Skeletal muscle tissue (tissue), 4 donors: ENCODE results near the gene COQ8B. TPM values are rescaled to one million over a fixed set of nuclear protein-coding genes. Genes with fewer than 3 reads are reported as not detected.

ENCODE experiments used
- H3K27ac ChIP-seq: one replicate; pipeline ENCODE4 v1.7.0; 2013; ENCODE audit warnings: mild to moderate bottlenecking, low read depth, low read length, inconsistent platforms
- H3K27me3 ChIP-seq, 3 donors: one replicate each; pipeline ENCODE4 v1.7.0; 2013; ENCODE audit warnings: low read length in 3 of 3; ENCODE audit not compliant: control insufficient read depth in 3 of 3, insufficient read depth in 3 of 3
- H3K36me3 ChIP-seq, 3 donors: one replicate each; pipeline ENCODE4 v1.7.0; 2013; ENCODE audit warnings: low read length in 3 of 3; ENCODE audit not compliant: control insufficient read depth in 3 of 3, insufficient read depth in 3 of 3
- H3K4me1 ChIP-seq, 3 donors: one replicate each; pipeline ENCODE4 v1.7.0; 2013; ENCODE audit warnings: low read length in 3 of 3, mild to moderate bottlenecking in 3 of 3; ENCODE audit not compliant: control insufficient read depth in 3 of 3, insufficient read depth in 3 of 3
- H3K4me3 ChIP-seq, 3 donors: one replicate each; pipeline ENCODE4 v1.7.0; 2013; ENCODE audit warnings: low read length in 3 of 3
- H3K9ac ChIP-seq, 3 donors: one replicate each; pipeline ENCODE4 v1.7.0; 2013; ENCODE audit warnings: low read length in 3 of 3, mild to moderate bottlenecking in 3 of 3, moderate library complexity in 2 of 3, low read depth in 1 of 3
- H3K9me3 ChIP-seq, 3 donors: one replicate each; pipeline ENCODE4 v1.7.0; 2013; ENCODE audit warnings: low read length in 3 of 3; ENCODE audit not compliant: control insufficient read depth in 3 of 3
- total RNA-seq: library from RNA; depleted of rRNA; stranded (reverse); fragments of >200 nt; gene quantifications from one replicate; pipeline ENCODE4 v1.2.3, GENCODE V29; 2014
- donor health status: Osteomylitis.

COQ8B gene
- total RNA-seq, 1 donor from 2014 or later, result 19.3 TPM

GRCh38 chr19:40693896-40694295 is 22.8 kb downstream of the COQ8B start:
- H3K4me1 ChIP-seq, result peaks cover 15 to 26% (median 24%) of the 10 kb centered on the region in 3 donors
- no peak overlapping the region for H3K4me3 ChIP-seq
- no peak overlapping the region for H3K9ac ChIP-seq
- no peaks in the 10 kb centered on the region for H3K27me3 ChIP-seq
- no peaks in the 10 kb centered on the region for H3K9me3 ChIP-seq
- no peak overlapping the region for H3K27ac ChIP-seq
- peaks cover 12 to 14% (median 12%) of the 10 kb centered on the region in 3 donors for H3K36me3 ChIP-seq

GRCh38 chr19:40693150-40693788 is 23.4 kb downstream of the COQ8B start:
- H3K36me3 ChIP-seq, result peaks cover 12% of the 10 kb centered on the region in 3 donors
- H3K4me1 ChIP-seq, result peaks cover 17 to 31% (median 29%) of the 10 kb centered on the region in 3 donors
- peak overlapping the region in 1 of 3 donors; percentile 20 for H3K9ac ChIP-seq
- no peak overlapping the region for H3K4me3 ChIP-seq
- no peaks in the 10 kb centered on the region for H3K27me3 ChIP-seq
- no peaks in the 10 kb centered on the region for H3K9me3 ChIP-seq
- no peak overlapping the region for H3K27ac ChIP-seq

DNA sequence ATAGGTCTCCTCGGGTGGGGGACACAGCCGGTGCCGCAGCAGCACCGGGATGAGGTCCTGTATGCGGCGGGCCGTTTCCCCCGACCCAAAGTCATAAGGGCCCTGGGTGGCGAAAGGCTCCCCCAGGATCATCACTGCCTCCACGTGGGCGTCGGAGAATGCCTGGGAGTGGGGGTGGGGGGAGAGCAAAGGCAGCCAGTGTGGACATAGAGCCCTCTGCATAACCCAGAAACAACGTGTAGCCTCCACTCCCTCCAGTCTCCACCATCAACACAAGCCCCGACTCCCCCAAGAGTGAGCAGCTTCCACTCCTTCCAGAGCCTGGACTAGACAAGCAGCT is 24.5 kb downstream of the COQ8B start:
- no peaks in the 10 kb centered on the region for H3K9me3 ChIP-seq
- no peak overlapping the region for H3K4me3 ChIP-seq
- H3K9ac ChIP-seq, result no peak overlapping the region
- no peaks in the 10 kb centered on the region for H3K27me3 ChIP-seq
- H3K36me3 ChIP-seq, result peaks cover 12% of the 10 kb centered on the region in 3 donors
- H3K4me1 ChIP-seq, result peaks cover 25 to 40% (median 34%) of the 10 kb centered on the region in 3 donors
- H3K27ac ChIP-seq, result peak overlapping the region; percentile 96

GRCh38 chr19:40691421-40692211 is 25.1 kb downstream of the COQ8B start:
- H3K9me3 ChIP-seq, result no peaks in the 10 kb centered on the region
- peak overlapping the region in 2 of 3 donors; percentile 72 to 77 for H3K4me3 ChIP-seq
- peaks cover 9 to 13% (median 9%) of the 10 kb centered on the region in 3 donors for H3K36me3 ChIP-seq
- H3K4me1 ChIP-seq, result peaks cover 25 to 40% (median 34%) of the 10 kb centered on the region in 3 donors
- H3K27ac ChIP-seq, result peak overlapping the region; percentile 96
- no peaks in the 10 kb centered on the region for H3K27me3 ChIP-seq
- peak overlapping the region; percentile 61 to 94 (median 86) for H3K9ac ChIP-seq

GRCh38 chr19:40690693-40691420 is 25.8 kb downstream of the COQ8B start:
- H3K27ac ChIP-seq, result peak overlapping the region; percentile 96
- H3K36me3 ChIP-seq, result peaks cover 9 to 16% (median 13%) of the 10 kb centered on the region in 3 donors
- H3K27me3 ChIP-seq, result no peaks in the 10 kb centered on the region
- no peaks in the 10 kb centered on the region for H3K9me3 ChIP-seq
- H3K4me3 ChIP-seq, result peak overlapping the region; percentile 72 to 77 (median 72)
- H3K4me1 ChIP-seq, result peaks cover 25 to 40% (median 34%) of the 10 kb centered on the region in 3 donors
- peak overlapping the region; percentile 61 to 94 (median 86) for H3K9ac ChIP-seq

DNA sequence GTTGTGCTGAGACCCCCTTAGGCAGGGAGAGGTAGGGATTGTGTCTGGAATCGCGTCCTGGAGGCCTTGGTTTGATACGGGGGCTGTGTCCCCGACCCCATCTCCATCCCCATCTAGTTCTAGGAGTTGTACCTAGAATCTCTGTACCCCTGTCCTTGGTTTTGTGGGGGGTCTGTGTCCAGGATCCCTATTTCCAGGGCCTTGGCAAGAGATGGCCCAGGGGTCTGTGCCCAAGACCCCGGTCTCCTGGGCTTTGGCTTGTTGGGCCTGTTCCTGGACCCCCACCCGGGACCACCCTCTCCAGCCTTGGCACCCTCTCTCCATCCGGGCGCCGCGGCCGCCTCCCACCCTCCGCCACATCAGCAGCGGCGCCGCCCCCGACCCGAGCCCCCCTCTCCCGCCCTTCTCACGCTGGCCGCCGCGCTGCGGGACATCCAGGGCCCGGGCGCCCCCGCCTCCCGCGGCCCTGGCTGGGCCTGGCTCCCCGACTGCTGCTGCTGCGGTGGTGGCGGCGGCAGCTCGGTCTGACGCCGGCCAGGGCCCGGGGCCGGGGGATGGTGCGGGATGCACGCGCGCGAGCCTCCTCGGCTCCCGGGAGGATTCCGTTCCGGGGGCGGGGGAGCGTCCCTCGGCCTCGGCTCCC is 26.5 kb downstream of the COQ8B start, which contains the start of gene NUMBL:
NUMBL (minus strand) TSS at position 602 of the 643 bp plus-strand sequence; CDS start at position 434, 168 bp downstream.
- H3K4me1 ChIP-seq, result peaks cover 25 to 40% (median 34%) of the 10 kb centered on the region in 3 donors
- H3K9me3 ChIP-seq, result no peaks in the 10 kb centered on the region
- H3K9ac ChIP-seq, result peak within 1 kb of the TSS; percentile 76 to 94 (median 86)
- peak within 1 kb of the TSS; percentile 76 to 81 (median 77) for H3K4me3 ChIP-seq
- no peaks in the 10 kb centered on the region for H3K27me3 ChIP-seq
- peaks cover 12 to 20% (median 20%) of the 10 kb centered on the region in 3 donors for H3K36me3 ChIP-seq
- peak within 1 kb of the TSS; percentile 96 for H3K27ac ChIP-seq

- Histone ChIP-seq H3K9me3 (no peaks in the 10 kb centered on the region), H3K4me3 (peak overlapping the region; percentile 76 to 81 (median 77)), H3K36me3 (peaks cover 15 to 22% (median 21%) of the 10 kb centered on the region in 3 donors), H3K27me3 (no peaks in the 10 kb centered on the region), H3K27ac (peak overlapping the region; percentile 72), H3K9ac (peak overlapping the region; percentile 74 to 82 (median 76)), H3K4me1 (peaks cover 25 to 40% (median 34%) of the 10 kb centered on the region in 3 donors)
Measured at GRCh38 chr19:40689339-40690049, 27.2 kb downstream of the COQ8B start.

- no peaks in the 10 kb centered on the region for H3K27me3 ChIP-seq
- H3K36me3 ChIP-seq, result peaks cover 13 to 20% (median 19%) of the 10 kb centered on the region in 3 donors
- H3K27ac ChIP-seq, result no peak overlapping the region
- peaks cover 25 to 40% (median 34%) of the 10 kb centered on the region in 3 donors for H3K4me1 ChIP-seq
- no peaks in the 10 kb centered on the region for H3K9me3 ChIP-seq
- H3K4me3 ChIP-seq, result peak overlapping the region; percentile 76 to 81 (median 77)
- peak overlapping the region in 1 of 3 donors; percentile 82 for H3K9ac ChIP-seq
Measured at GRCh38 chr19:40688987-40689338, 27.7 kb downstream of the COQ8B start.

- peaks cover 14 to 19% (median 19%) of the 10 kb centered on the region in 3 donors for H3K36me3 ChIP-seq
- no peak overlapping the region for H3K9ac ChIP-seq
- H3K4me3 ChIP-seq, result peak overlapping the region; percentile 32 to 77 (median 57)
Measured at GRCh38 chr19:40688309-40688708, 28.4 kb downstream of the COQ8B start.

More at GRCh38 chr19:40688309-40688708, 28.4 kb downstream of the COQ8B start:
- no peaks in the 10 kb centered on the region for H3K27me3 ChIP-seq
- H3K4me1 ChIP-seq, result peaks cover 25 to 40% (median 34%) of the 10 kb centered on the region in 3 donors
- peak overlapping the region; percentile 0 for H3K27ac ChIP-seq
- H3K9me3 ChIP-seq, result no peaks in the 10 kb centered on the region
